Measurements from ENCODE around the gene FLNC. TPM values are rescaled to one million over a fixed set of nuclear protein-coding genes. Genes with fewer than 3 reads are reported as not detected.

FLNC gene
- total RNA-seq, 2 experiments from 2014 or later, result 0.05 TPM; not detected in 1

GRCh38 chr7:128842674-128843641 is 12.8 kb downstream of the FLNC start:
- intact Hi-C loops (cut with micrococcal nuclease), result loop anchor here (1.0 kb wide), 1 partner anchor 40 kb away; no protein-coding TSS in a partner anchor
- CTCF ChIA-PET, result interaction anchor here (0.6 to 4.7 kb wide), 15 partner anchors 9 to 915 kb away, joined by 3 to 27 read pairs (median 6); partner anchors contain the start of gene ATP6V1F
- no peak for DNase-seq
- POLR2A ChIA-PET, result interaction anchor here (0.6 kb wide), 1 partner anchor 88 kb away, joined by 3 read pairs; no protein-coding TSS in a partner anchor
- Mint-ChIP-seq H3K27me3 (no peaks in the 10 kb centered on the region), H3K4me1 (ENCODE audit: low read depth) (peaks cover 5% of the 10 kb centered on the region), H3K27ac (no peak overlapping the region), H3K36me3 (no peaks in the 10 kb centered on the region), H3K4me3 (no peak overlapping the region), H3K9me3 (no peaks in the 10 kb centered on the region)

GRCh38 chr7:128843938-128844621 is 13.9 kb downstream of the FLNC start:
- DNase-seq, result no peak
- POLR2A ChIA-PET, result no interaction called here
- no peaks in the 10 kb centered on the region for H3K36me3 Mint-ChIP-seq
- H3K27ac Mint-ChIP-seq, result no peak overlapping the region
- intact Hi-C loops (cut with micrococcal nuclease), result no loop called here
- CTCF ChIA-PET, result interaction anchor here (2.3 to 4.7 kb wide), 3 partner anchors 16 to 39 kb away, joined by 7 to 27 read pairs (median 25); partner anchors contain the start of gene ATP6V1F
- H3K4me1 Mint-ChIP-seq (ENCODE audit: low read depth), result peaks cover 5% of the 10 kb centered on the region
- H3K9me3 Mint-ChIP-seq, result no peaks in the 10 kb centered on the region
- no peak overlapping the region for H3K4me3 Mint-ChIP-seq
- no peaks in the 10 kb centered on the region for H3K27me3 Mint-ChIP-seq

DNA sequence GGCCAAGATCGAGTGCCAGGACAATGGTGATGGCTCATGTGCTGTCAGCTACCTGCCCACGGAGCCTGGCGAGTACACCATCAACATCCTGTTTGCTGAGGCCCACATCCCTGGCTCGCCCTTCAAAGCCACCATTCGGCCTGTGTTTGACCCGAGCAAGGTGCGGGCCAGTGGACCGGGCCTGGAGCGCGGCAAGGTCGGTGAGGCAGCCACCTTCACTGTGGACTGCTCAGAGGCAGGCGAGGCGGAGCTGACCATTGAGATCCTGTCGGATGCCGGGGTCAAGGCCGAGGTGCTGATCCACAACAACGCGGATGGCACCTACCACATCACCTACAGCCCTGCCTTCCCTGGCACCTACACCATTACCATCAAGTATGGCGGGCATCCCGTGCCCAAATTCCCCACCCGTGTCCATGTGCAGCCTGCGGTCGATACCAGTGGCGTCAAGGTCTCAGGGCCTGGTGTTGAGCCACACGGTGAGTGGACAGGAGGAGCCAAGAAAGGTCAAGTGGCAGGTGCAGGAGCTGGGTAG is 14.6 kb downstream of the FLNC start:
- ChIA-PET POLR2A (no interaction called here), CTCF (interaction anchor here (4.7 kb wide), 1 partner anchor 39 kb away, joined by 27 read pairs; no protein-coding TSS in a partner anchor)
- no peaks in the 10 kb centered on the region for H3K9me3 Mint-ChIP-seq
- intact Hi-C loops (cut with micrococcal nuclease), result no loop called here
- H3K4me3 Mint-ChIP-seq, result no peak overlapping the region
- no peaks in the 10 kb centered on the region for H3K36me3 Mint-ChIP-seq
- H3K27ac Mint-ChIP-seq, result no peak overlapping the region
- no peaks in the 10 kb centered on the region for H3K27me3 Mint-ChIP-seq
- DNase-seq, result no peak
- peaks cover 5% of the 10 kb centered on the region for H3K4me1 Mint-ChIP-seq (ENCODE audit: low read depth)

GRCh38 chr7:128845475-128845874 is 15.3 kb downstream of the FLNC start:
- POLR2A ChIA-PET, result no interaction called here
- no peak overlapping the region for H3K4me3 Mint-ChIP-seq
- no peaks in the 10 kb centered on the region for H3K9me3 Mint-ChIP-seq
- no peak for DNase-seq
- intact Hi-C loops (cut with micrococcal nuclease), result no loop called here
- CTCF ChIA-PET, result no interaction called here
- no peaks in the 10 kb centered on the region for H3K27me3 Mint-ChIP-seq
- no peaks in the 10 kb centered on the region for H3K36me3 Mint-ChIP-seq
- peaks cover 5% of the 10 kb centered on the region for H3K4me1 Mint-ChIP-seq (ENCODE audit: low read depth)
- no peak overlapping the region for H3K27ac Mint-ChIP-seq

DNA sequence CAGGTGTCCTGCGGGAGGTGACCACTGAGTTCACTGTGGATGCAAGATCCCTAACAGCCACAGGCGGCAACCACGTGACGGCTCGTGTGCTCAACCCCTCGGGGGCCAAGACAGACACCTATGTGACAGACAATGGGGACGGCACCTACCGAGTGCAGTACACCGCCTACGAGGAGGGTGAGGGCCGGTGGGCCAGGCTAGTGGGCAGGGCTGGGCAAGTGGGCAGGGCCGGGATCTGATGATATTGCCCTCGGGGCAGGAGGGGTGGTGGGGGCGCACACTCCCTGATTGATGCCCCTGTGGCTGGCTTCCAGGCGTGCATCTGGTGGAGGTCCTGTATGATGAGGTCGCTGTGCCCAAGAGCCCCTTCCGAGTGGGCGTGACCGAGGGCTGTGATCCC is 15.8 kb downstream of the FLNC start:
- no peaks in the 10 kb centered on the region for H3K36me3 Mint-ChIP-seq
- intact Hi-C loops (cut with micrococcal nuclease), result no loop called here

DNA sequence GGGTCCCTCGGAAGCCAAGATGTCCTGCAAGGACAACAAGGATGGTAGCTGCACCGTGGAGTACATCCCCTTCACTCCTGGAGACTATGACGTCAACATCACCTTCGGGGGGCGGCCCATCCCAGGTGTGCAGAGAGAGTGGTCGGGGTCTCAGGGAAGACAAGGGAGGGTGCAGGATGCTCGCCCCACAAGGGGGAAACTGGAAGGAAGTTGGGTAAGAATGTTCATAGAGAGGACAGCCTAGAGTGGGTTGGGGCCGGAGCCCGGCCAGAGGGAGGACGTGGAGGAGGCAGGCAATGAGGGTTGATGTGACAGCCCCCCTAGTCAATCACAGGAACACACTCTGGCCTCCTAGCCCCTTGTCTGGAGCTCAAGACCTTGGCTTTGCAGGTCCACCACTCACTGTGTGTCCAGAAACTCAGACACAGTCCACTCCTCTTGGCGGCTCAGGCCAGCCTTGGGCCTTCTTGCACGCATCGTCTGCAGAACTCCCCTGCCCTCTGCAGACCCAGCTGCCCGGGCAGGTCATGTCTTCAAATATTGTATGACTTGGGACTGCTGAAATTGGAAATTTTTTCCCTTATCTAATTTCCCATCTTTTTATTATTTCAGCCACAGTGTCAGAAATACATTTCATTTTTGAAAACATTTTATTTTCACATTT is 16.7 kb downstream of the FLNC start:
- CTCF ChIA-PET, result no interaction called here

More for the DNA sequence above, 15.8 kb downstream of the FLNC start:
- H3K4me3 Mint-ChIP-seq, result no peak overlapping the region
- H3K4me1 Mint-ChIP-seq (ENCODE audit: low read depth), result peaks cover 5% of the 10 kb centered on the region
- no peak for DNase-seq
- H3K27ac Mint-ChIP-seq, result no peak overlapping the region
- no peaks in the 10 kb centered on the region for H3K27me3 Mint-ChIP-seq
- CTCF ChIA-PET, result no interaction called here
- POLR2A ChIA-PET, result no interaction called here
- H3K9me3 Mint-ChIP-seq, result no peaks in the 10 kb centered on the region

GRCh38 chr7:128847721-128848211 is 17.6 kb downstream of the FLNC start:
- no peak overlapping the region for H3K4me3 Mint-ChIP-seq
- intact Hi-C loops (cut with micrococcal nuclease), result no loop called here
- no peaks in the 10 kb centered on the region for H3K36me3 Mint-ChIP-seq
- no peaks in the 10 kb centered on the region for H3K9me3 Mint-ChIP-seq
- no peak for DNase-seq
- H3K4me1 Mint-ChIP-seq (ENCODE audit: low read depth), result no peaks in the 10 kb centered on the region
- no peak overlapping the region for H3K27ac Mint-ChIP-seq
- CTCF ChIA-PET, result no interaction called here
- no peaks in the 10 kb centered on the region for H3K27me3 Mint-ChIP-seq
- POLR2A ChIA-PET, result no interaction called here

More for the DNA sequence above, 16.7 kb downstream of the FLNC start:
- Mint-ChIP-seq H3K36me3 (no peaks in the 10 kb centered on the region), H3K9me3 (no peaks in the 10 kb centered on the region), H3K4me3 (no peak overlapping the region), H3K27ac (no peak overlapping the region), H3K27me3 (no peaks in the 10 kb centered on the region), H3K4me1 (ENCODE audit: low read depth) (peaks cover 3% of the 10 kb centered on the region)
- DNase-seq, result no peak
- POLR2A ChIA-PET, result no interaction called here
- intact Hi-C loops (cut with micrococcal nuclease), result no loop called here

- H3K4me3 Mint-ChIP-seq, result no peak overlapping the region
- intact Hi-C loops (cut with micrococcal nuclease), result no loop called here
- no peaks in the 10 kb centered on the region for H3K4me1 Mint-ChIP-seq (ENCODE audit: low read depth)
- no peak for DNase-seq
- H3K27me3 Mint-ChIP-seq, result no peaks in the 10 kb centered on the region
- H3K27ac Mint-ChIP-seq, result no peak overlapping the region
- no peaks in the 10 kb centered on the region for H3K36me3 Mint-ChIP-seq
- H3K9me3 Mint-ChIP-seq, result no peaks in the 10 kb centered on the region
- ChIA-PET CTCF (no interaction called here), POLR2A (no interaction called here)
These were observed 18.3 kb downstream of the FLNC start for GRCh38 chr7:128848289-128849155.

- H3K4me3 Mint-ChIP-seq, result no peak overlapping the region
- ChIA-PET CTCF (no interaction called here), POLR2A (no interaction called here)
- H3K27ac Mint-ChIP-seq, result no peak overlapping the region
- H3K36me3 Mint-ChIP-seq, result no peaks in the 10 kb centered on the region
- no peak for DNase-seq
- intact Hi-C loops (cut with micrococcal nuclease), result no loop called here
- H3K9me3 Mint-ChIP-seq, result no peaks in the 10 kb centered on the region
- H3K27me3 Mint-ChIP-seq, result no peaks in the 10 kb centered on the region
- H3K4me1 Mint-ChIP-seq (ENCODE audit: low read depth), result no peaks in the 10 kb centered on the region
These were observed 18.9 kb downstream of the FLNC start for GRCh38 chr7:128849156-128849515.

DNA sequence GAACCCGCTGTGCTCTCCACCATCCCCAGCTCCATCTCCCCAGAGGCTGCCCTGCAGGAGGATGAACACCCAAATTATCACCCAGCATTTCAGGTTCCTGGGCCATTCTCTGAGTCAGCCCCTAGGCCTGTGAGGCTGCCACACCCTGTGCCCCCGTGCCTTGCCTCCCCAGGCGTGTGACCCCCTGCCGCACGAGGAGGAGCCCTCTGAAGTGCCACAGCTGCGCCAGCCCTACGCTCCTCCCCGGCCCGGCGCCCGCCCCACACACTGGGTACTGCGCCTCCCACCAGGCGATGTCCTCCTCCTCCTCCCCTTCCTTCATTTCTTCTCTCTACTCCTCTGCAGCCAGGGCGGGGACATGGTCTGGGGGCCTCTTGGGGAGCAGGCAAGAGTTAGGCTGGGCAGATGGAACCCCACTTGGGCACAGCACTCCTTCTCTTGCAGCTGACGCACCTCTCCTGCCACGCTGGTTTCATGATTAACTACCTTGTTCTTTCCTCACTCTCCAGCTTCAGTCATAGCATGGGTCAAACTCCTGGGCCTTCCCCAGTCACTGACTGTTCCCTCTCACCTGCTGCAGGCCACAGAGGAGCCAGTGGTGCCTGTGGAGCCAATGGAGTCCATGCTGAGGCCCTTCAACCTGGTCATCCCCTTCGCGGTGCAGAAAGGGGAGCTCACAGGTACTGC is 19.7 kb downstream of the FLNC start:
- DNase-seq, result no peak
- Mint-ChIP-seq H3K4me1 (ENCODE audit: low read depth) (no peaks in the 10 kb centered on the region), H3K4me3 (no peak overlapping the region), H3K27ac (no peak overlapping the region), H3K36me3 (no peaks in the 10 kb centered on the region), H3K27me3 (no peaks in the 10 kb centered on the region), H3K9me3 (no peaks in the 10 kb centered on the region)
- ChIA-PET POLR2A (no interaction called here), CTCF (interaction anchor here (0.9 kb wide), 1 partner anchor 34 kb away, joined by 3 read pairs; no protein-coding TSS in a partner anchor)
- intact Hi-C loops (cut with micrococcal nuclease), result no loop called here

All from activated CD4-positive, alpha-beta memory T cell treated with anti-CD3 and anti-CD28 coated beads for 36 hours (primary cell).